Activated B cell treated with CpG ODN at 0.5 μM for 24 hours (primary cell): ENCODE measurements around the gene RNF25. TPM values are rescaled to one million over a fixed set of nuclear protein-coding genes. Genes with fewer than 3 reads are reported as not detected.

Experiments used
- ATAC-seq: fragments of 200-7000 bp; cut with Tn5 transposase; one replicate; pipeline ENCODE4 v1.10.0; 2021; ENCODE audit warnings: low read depth, mild to moderate bottlenecking, moderate library complexity
- CTCF ChIA-PET: fragments of 350-600 bp; sonication (Branson Sonifier 250); formaldehyde crosslinking; loops from one replicate; lab custom pipeline; 2021; ENCODE audit warnings: antibody characterized with exemption; lab: Charles Lee
- POLR2A ChIA-PET: fragments of 350-600 bp; sonication (Branson Sonifier 250); formaldehyde crosslinking; loops from one replicate; lab custom pipeline; 2021; ENCODE audit warnings: antibody characterized with exemption; lab: Charles Lee
- DNase-seq: peaks from one replicate; pipeline ENCODE4 v3.0.0; 2022
- H3K27ac Mint-ChIP-seq: one replicate; pipeline ENCODE4 v1.8.0; 2020; ENCODE audit warnings: mixed read lengths
- H3K27me3 Mint-ChIP-seq: one replicate; pipeline ENCODE4 v1.8.0; 2021; ENCODE audit warnings: mixed read lengths
- H3K36me3 Mint-ChIP-seq: one replicate; pipeline ENCODE4 v1.8.0; 2021; ENCODE audit warnings: low read depth, mixed read lengths
- H3K4me1 Mint-ChIP-seq: one replicate; pipeline ENCODE4 v1.8.0; 2021; ENCODE audit warnings: mixed read lengths
- H3K4me3 Mint-ChIP-seq: one replicate; pipeline ENCODE4 v1.8.0; 2020; ENCODE audit warnings: mild to moderate bottlenecking, mixed read lengths
- H3K9me3 Mint-ChIP-seq: one replicate; pipeline ENCODE4 v1.8.0; 2020; ENCODE audit warnings: mixed read lengths
- CTCF ChIP-seq: fragments of 200-600 bp; IDR thresholded peaks from one replicate; pipeline ENCODE4 v1.8.0; 2022; ENCODE audit warnings: antibody characterized with exemption, mild to moderate bottlenecking
- intact Hi-C: fragments of 100-400 bp; cut with micrococcal nuclease; formaldehyde crosslinking; loops from one replicate; pipeline ENCODE4 v1.15.1; 2024
- total RNA-seq: library from RNA; stranded (reverse); gene quantifications from 2 replicates; pipeline ENCODE4 v1.2.3, GENCODE V29; 2022

Gene RNF25
- total RNA-seq, 1 donor from 2014 or later = 35.1 TPM

- Mint-ChIP-seq H3K36me3 (peaks cover 21% of the 10 kb centered on the region), H3K27me3 (no peaks in the 10 kb centered on the region), H3K27ac (no peak overlapping the region), H3K4me3 (no peak overlapping the region), H3K4me1 (peaks cover 13% of the 10 kb centered on the region), H3K9me3 (no peaks in the 10 kb centered on the region)
- intact Hi-C loops = no loop called here
- ATAC-seq (no peak), DNase-seq (no peak)
- CTCF ChIA-PET = no interaction called here
- TF ChIP-seq CTCF = no peak
- POLR2A ChIA-PET = no interaction called here
Observed at GRCh38 chr2:218718058-218718457, 46.3 kb upstream of the RNF25 start.

- ATAC-seq (no peak), DNase-seq (no peak)
- no peak for TF ChIP-seq CTCF
- intact Hi-C loops = no loop called here
- POLR2A ChIA-PET = no interaction called here
- H3K4me3 Mint-ChIP-seq = no peak overlapping the region
- CTCF ChIA-PET = interaction anchor here (1.2 kb wide), 1 partner anchor 130 kb away, joined by 4 read pairs; no protein-coding TSS in a partner anchor
- no peaks in the 10 kb centered on the region for H3K27me3 Mint-ChIP-seq
- H3K9me3 Mint-ChIP-seq = no peaks in the 10 kb centered on the region
- peaks cover 13% of the 10 kb centered on the region for H3K4me1 Mint-ChIP-seq
- H3K36me3 Mint-ChIP-seq = peaks cover 21% of the 10 kb centered on the region
- H3K27ac Mint-ChIP-seq = no peak overlapping the region
Observed at GRCh38 chr2:218717262-218717661, 45.5 kb upstream of the RNF25 start.

- intact Hi-C loops = no loop called here
- no peaks in the 10 kb centered on the region for H3K27me3 Mint-ChIP-seq
- DNase-seq (no peak), ATAC-seq (no peak)
- POLR2A ChIA-PET = no interaction called here
- H3K9me3 Mint-ChIP-seq = no peaks in the 10 kb centered on the region
- H3K36me3 Mint-ChIP-seq = peaks cover 24% of the 10 kb centered on the region
- peaks cover 24% of the 10 kb centered on the region for H3K4me1 Mint-ChIP-seq
- H3K4me3 Mint-ChIP-seq = no peak overlapping the region
- no peak for TF ChIP-seq CTCF
- H3K27ac Mint-ChIP-seq = no peak overlapping the region
- CTCF ChIA-PET = no interaction called here
Observed at GRCh38 chr2:218716070-218716469, 44.3 kb upstream of the RNF25 start.

- H3K4me3 Mint-ChIP-seq = no peak overlapping the region
- peaks cover 29% of the 10 kb centered on the region for H3K4me1 Mint-ChIP-seq
- H3K36me3 Mint-ChIP-seq = peaks cover 16% of the 10 kb centered on the region
- intact Hi-C loops = loop anchor here (5.0 kb wide), 3 partner anchors 422 to 828 kb away; partner anchors contain the start of genes CHPF, CNPPD1, RETREG2 and TMBIM1
- H3K27ac Mint-ChIP-seq = no peak overlapping the region
- DNase-seq (no peak), ATAC-seq (no peak)
- CTCF ChIA-PET = interaction anchor here (1.1 to 1.5 kb wide), 3 partner anchors 42 to 266 kb away, joined by 3 read pairs; partner anchors contain the start of genes RNF25 and STK36
- no peaks in the 10 kb centered on the region for H3K9me3 Mint-ChIP-seq
- no peaks in the 10 kb centered on the region for H3K27me3 Mint-ChIP-seq
- TF ChIP-seq CTCF = no peak
- POLR2A ChIA-PET = interaction anchor here (0.5 kb wide), 1 partner anchor 495 kb away, joined by 3 read pairs; no protein-coding TSS in a partner anchor
Observed at GRCh38 chr2:218713922-218714321, 42.1 kb upstream of the RNF25 start.

GRCh38 chr2:218711550-218711929 is 39.7 kb upstream of the RNF25 start:
- H3K27ac Mint-ChIP-seq = peak overlapping the region; percentile 86
- DNase-seq (no peak), ATAC-seq (no peak)
- ChIA-PET POLR2A (interaction anchor here (0.7 to 2.2 kb wide), 6 partner anchors 9 to 676 kb away, joined by 3 to 17 read pairs (median 8); partner anchors contain the start of genes BCS1L, DNPEP, RNF25 and STK36), CTCF (interaction anchor here (1.7 to 1.9 kb wide), 2 partner anchors 136 to 187 kb away, joined by 4 to 6 read pairs; no protein-coding TSS in a partner anchor)
- H3K27me3 Mint-ChIP-seq = no peaks in the 10 kb centered on the region
- TF ChIP-seq CTCF = no peak
- peaks cover 26% of the 10 kb centered on the region for H3K4me1 Mint-ChIP-seq
- no peaks in the 10 kb centered on the region for H3K9me3 Mint-ChIP-seq
- intact Hi-C loops = loop anchor here (1.0 to 5.0 kb wide), 9 partner anchors 136 to 831 kb away; partner anchors contain the start of genes CHPF, CNPPD1, DNAJB2 and NHEJ1
- H3K36me3 Mint-ChIP-seq = peaks cover 11% of the 10 kb centered on the region
- peak overlapping the region; percentile 91 for H3K4me3 Mint-ChIP-seq
